Hepatocyte (in vitro differentiated cells): ENCODE measurements around the gene TMCO4. TPM values are rescaled to one million over a fixed set of nuclear protein-coding genes. Genes with fewer than 3 reads are reported as not detected.

Experiments
- DNase-seq: peaks from one replicate; pipeline ENCODE4 v3.0.0-alpha.2; 2016; ENCODE audit warnings: low spot score
- H2AFZ ChIP-seq: fragments of 200-600 bp; sonication (generic); 2 replicates; pipeline ENCODE4 v1.6.0; 2016; ENCODE audit warnings: antibody characterized with exemption, mild to moderate bottlenecking
- H3K27ac ChIP-seq: fragments of 200-600 bp; sonication (generic); 2 replicates; pipeline ENCODE4 v1.5.1; 2016; ENCODE audit warnings: mild to moderate bottlenecking
- H3K27me3 ChIP-seq: fragments of 200-600 bp; sonication (generic); 2 replicates; pipeline ENCODE4 v1.6.1; 2016
- H3K36me3 ChIP-seq: fragments of 200-600 bp; sonication (generic); replicated peaks from 2 replicates; pipeline ENCODE4 v1.5.1; 2016; ENCODE audit warnings: low read depth; ENCODE audit not compliant: insufficient read depth
- H3K4me1 ChIP-seq: fragments of 200-600 bp; sonication (generic); 2 replicates; pipeline ENCODE4 v1.5.1; 2016; ENCODE audit warnings: mild to moderate bottlenecking, moderate library complexity; ENCODE audit not compliant: insufficient read depth
- H3K4me2 ChIP-seq: fragments of 200-600 bp; sonication (generic); 2 replicates; pipeline ENCODE4 v1.6.0; 2016
- H3K4me3 ChIP-seq: fragments of 200-600 bp; sonication (generic); 2 replicates; pipeline ENCODE4 v1.5.1; 2016; ENCODE audit warnings: mild to moderate bottlenecking
- H3K79me2 ChIP-seq: fragments of 200-600 bp; sonication (generic); 2 replicates; pipeline ENCODE4 v1.6.0; 2017; ENCODE audit warnings: mild to moderate bottlenecking
- H3K9me2 ChIP-seq: fragments of 200-600 bp; sonication (generic); replicated peaks from 2 replicates; pipeline ENCODE4 v1.6.0; 2017; ENCODE audit warnings: mild to moderate bottlenecking; ENCODE audit not compliant: insufficient read depth
- H3K9me3 ChIP-seq: fragments of 200-600 bp; sonication (generic); 2 replicates; pipeline ENCODE4 v1.5.1; 2016; ENCODE audit warnings: low read depth, mild to moderate bottlenecking
- H4K20me1 ChIP-seq: fragments of 200-600 bp; sonication (generic); 2 replicates; pipeline ENCODE4 v1.6.0; 2016; ENCODE audit warnings: mild to moderate bottlenecking; ENCODE audit not compliant: insufficient read depth, poor library complexity, severe bottlenecking
- EZH2 ChIP-seq: fragments of 200-600 bp; sonication (generic); IDR thresholded peaks from 2 replicates; pipeline ENCODE4 v1.6.1; 2016; ENCODE audit warnings: antibody characterized with exemption, mild to moderate bottlenecking, borderline replicate concordance
- EZH2phosphoT487 ChIP-seq: fragments of 200-600 bp; sonication (generic); IDR thresholded peaks from one replicate; pipeline ENCODE4 v1.6.1; 2018; ENCODE audit warnings: antibody characterized with exemption, mild to moderate bottlenecking, low read depth, moderate library complexity; ENCODE audit not compliant: unreplicated experiment, severe bottlenecking
- WGBS: methylation state at CpG from one replicate; pipeline ENCODE4 v1.1.6; 2016; ENCODE audit warnings: low lambda C conversion rate; ENCODE audit errors: missing lambda C conversion rate; 5-methylcytosine and 5-hydroxymethylcytosine counted together
- polyA plus RNA-seq: library from polyadenylated mRNA; unstranded; fragments of >200 nt; fragmentation: Nextera tagmentation; extraction: Ambion mirVana; gene quantifications from 2 replicates; pipeline ENCODE4 v1.2.1, GENCODE V29; 2016
- total RNA-seq: library from RNA; depleted of rRNA; stranded (reverse); fragments of >200 nt; gene quantifications from 2 replicates; pipeline ENCODE4 v1.2.3, GENCODE V29; 2014
- TF ChIP-seq, protein P1 (sequence below): fragments of 200-600 bp; sonication (generic); IDR thresholded peaks from 2 replicates; pipeline ENCODE4 v1.5.1; 2016; ENCODE audit warnings: antibody characterized with exemption, mild to moderate bottlenecking; ENCODE audit not compliant: poor library complexity

The TMCO4 gene
- total and polyA plus RNA-seq, 2 experiments from 2014 or later: 8.7 to 13.0 TPM

DNA sequence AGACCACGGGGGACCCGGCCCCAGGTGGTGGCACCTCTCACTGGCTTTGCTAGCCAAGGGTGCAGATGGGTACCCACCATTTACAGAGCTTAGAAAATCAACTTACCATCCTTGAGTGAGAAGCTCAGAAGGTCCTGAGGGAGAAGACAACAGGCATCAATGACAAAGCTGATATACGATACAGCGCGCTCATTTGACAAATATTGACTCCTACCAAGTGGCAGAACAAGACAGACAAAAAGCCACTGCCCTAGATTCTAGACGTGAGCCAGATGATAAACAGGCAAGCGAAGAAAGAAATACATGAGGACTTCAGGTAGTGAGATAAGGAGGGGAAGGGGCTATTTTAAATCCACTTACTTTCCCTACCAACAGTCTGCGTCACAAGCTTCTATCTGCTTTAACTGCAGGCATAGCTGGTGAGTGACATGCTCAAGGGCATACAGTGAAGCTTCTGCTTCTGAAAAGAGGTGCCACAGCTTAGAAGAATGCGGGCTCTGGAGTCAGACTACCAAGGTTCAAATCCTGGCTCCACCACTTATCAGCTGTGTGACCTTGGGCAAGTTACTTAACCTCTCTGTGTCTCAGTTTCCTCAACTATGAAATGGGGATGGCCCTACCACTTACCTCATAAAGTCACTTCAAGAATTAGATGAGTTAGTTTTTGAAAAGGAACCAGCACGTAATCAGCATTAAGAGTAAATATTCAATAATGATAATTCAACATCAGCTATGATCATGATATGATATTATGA is 29.1 kb downstream of the TMCO4 start:
- H3K36me3 ChIP-seq: no peaks in the 10 kb centered on the region
- no peaks in the 10 kb centered on the region for H3K79me2 ChIP-seq
- H3K4me2 ChIP-seq: no peak overlapping the region
- no peaks in the 10 kb centered on the region for H3K9me3 ChIP-seq
- H3K4me3 ChIP-seq: no peak overlapping the region
- 78% methylated on average over 10 of the region's 10 CpGs for WGBS
- DNase-seq: no peak
- H3K9me2 ChIP-seq: no peaks in the 10 kb centered on the region
- no peak overlapping the region for H3K27ac ChIP-seq
- TF ChIP-seq, protein P1, sequence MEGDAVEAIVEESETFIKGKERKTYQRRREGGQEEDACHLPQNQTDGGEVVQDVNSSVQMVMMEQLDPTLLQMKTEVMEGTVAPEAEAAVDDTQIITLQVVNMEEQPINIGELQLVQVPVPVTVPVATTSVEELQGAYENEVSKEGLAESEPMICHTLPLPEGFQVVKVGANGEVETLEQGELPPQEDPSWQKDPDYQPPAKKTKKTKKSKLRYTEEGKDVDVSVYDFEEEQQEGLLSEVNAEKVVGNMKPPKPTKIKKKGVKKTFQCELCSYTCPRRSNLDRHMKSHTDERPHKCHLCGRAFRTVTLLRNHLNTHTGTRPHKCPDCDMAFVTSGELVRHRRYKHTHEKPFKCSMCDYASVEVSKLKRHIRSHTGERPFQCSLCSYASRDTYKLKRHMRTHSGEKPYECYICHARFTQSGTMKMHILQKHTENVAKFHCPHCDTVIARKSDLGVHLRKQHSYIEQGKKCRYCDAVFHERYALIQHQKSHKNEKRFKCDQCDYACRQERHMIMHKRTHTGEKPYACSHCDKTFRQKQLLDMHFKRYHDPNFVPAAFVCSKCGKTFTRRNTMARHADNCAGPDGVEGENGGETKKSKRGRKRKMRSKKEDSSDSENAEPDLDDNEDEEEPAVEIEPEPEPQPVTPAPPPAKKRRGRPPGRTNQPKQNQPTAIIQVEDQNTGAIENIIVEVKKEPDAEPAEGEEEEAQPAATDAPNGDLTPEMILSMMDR: no peak
- TF ChIP-seq EZH2phosphoT487: no peak
- no peak for TF ChIP-seq EZH2
- H2AFZ ChIP-seq: no peak overlapping the region
- H3K27me3 ChIP-seq: no peaks in the 10 kb centered on the region
- no peaks in the 10 kb centered on the region for H3K4me1 ChIP-seq
- no peaks in the 10 kb centered on the region for H4K20me1 ChIP-seq

DNA sequence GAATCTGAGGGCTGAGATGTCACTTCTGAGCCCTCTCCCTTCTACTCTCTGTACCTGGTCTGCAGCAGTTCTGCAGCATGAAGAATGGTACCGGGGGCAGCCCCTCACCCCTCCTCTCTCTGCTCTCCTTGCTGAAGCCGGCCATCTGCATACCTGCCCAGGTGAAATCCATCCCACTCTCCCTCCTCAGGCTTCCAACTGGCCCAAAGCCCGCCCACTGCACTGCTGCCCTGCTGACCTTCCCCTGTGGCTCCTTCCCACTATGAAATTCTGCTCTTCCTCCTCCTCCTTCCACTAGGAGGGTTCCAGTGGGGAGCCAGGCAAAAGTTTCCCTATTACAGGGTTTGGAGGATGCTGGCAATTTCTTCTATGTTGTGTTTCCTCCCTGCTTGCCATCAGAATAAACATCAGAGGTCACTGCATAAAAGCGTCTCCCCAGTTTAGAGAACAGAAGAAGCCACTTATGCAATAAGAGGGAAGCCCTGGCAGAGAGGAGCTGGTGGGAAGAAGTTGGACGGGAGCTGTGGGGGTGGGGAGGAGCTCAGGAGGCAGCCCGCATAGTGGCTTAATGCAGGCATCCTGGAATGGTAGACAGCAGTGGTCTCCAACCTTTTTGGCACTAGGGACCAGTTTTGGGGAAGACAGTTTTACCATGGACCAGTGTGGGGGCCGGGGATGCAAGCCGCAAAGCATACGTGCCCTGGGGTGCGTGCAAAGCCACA is 30.3 kb downstream of the TMCO4 start:
- Histone ChIP-seq H3K9me3 (no peaks in the 10 kb centered on the region), H2AFZ (no peak overlapping the region), H3K27ac (no peak overlapping the region), H3K4me1 (no peaks in the 10 kb centered on the region), H3K36me3 (no peaks in the 10 kb centered on the region), H3K79me2 (no peaks in the 10 kb centered on the region), H3K27me3 (no peaks in the 10 kb centered on the region), H3K4me3 (no peak overlapping the region), H4K20me1 (no peaks in the 10 kb centered on the region), H3K9me2 (no peaks in the 10 kb centered on the region), H3K4me2 (no peak overlapping the region)
- 78% methylated on average over 10 of the region's 10 CpGs for WGBS
- no peak for DNase-seq
- TF ChIP-seq EZH2phosphoT487 (no peak), EZH2 (no peak)
- TF ChIP-seq, protein P1: no peak

DNA sequence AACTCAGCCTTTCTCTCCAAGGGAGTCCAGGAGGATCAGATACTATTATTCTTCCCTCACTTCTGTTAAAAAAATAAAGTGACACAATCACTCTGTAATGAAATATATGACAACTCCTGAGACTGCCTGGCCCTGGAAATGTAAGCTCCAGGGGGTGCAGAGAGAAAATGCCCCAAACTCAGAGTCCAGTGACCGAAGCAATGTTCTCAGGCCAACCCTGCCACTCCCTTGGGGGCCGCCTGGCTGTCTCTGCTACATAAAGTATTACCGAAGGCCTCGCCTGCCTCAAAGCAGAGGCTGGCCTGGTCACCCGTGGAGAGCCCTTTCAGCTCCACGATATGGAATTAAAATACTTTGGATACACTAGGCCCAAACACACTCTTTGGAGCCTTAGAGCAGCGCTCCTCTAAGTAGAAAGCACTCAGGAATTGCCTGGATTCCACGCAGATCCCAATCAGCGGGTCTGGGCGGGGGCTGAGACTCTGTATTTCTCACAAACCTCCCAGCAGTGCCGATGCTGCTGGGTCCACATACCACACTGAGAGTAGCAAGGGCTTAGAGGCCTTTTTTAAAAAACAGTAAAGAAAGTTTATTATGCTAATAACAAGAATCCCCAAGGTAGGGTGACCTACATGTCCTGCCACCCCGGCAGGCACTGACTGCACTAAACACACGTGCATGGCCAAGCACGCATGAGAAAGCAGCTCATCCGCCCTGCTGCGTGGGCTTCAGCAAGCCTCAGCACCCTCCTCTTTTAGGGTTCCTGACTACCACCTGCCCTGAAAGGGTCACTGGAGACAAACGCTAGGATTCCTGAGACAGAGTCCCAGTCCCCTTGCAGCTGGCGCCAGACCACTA is 31.1 kb downstream of the TMCO4 start:
- Histone ChIP-seq H4K20me1 (no peaks in the 10 kb centered on the region), H3K27ac (no peak overlapping the region), H3K4me3 (no peak overlapping the region), H3K36me3 (no peaks in the 10 kb centered on the region), H3K4me2 (no peak overlapping the region), H3K9me3 (no peaks in the 10 kb centered on the region), H3K9me2 (no peaks in the 10 kb centered on the region), H2AFZ (no peak overlapping the region), H3K79me2 (no peaks in the 10 kb centered on the region), H3K4me1 (no peaks in the 10 kb centered on the region), H3K27me3 (no peaks in the 10 kb centered on the region)
- TF ChIP-seq EZH2: no peak
- TF ChIP-seq, protein P1: no peak
- TF ChIP-seq EZH2phosphoT487: no peak
- DNase-seq: no peak
- WGBS: 83% methylated on average over 18 of the region's 18 CpGs
